SK-N-SH (cell line): ENCODE results near the gene DSCAML1.

Experiments
- CHD2 ChIP-seq: fragments of 150-350 bp; IDR thresholded peaks from 2 replicates; pipeline ENCODE4 v1.6.1; 2018; ENCODE audit warnings: low read length; ENCODE audit not compliant: partially characterized antibody
- ELF1 ChIP-seq: IDR thresholded peaks from 2 replicates; pipeline ENCODE4 v1.4.0; 2012
- EZH2phosphoT487 ChIP-seq: fragments of 200-600 bp; sonication (generic); IDR thresholded peaks from 2 replicates; pipeline ENCODE4 v1.6.1; 2017; ENCODE audit warnings: low read depth, mixed run types, mild to moderate bottlenecking, antibody characterized with exemption, moderate library complexity, borderline replicate concordance
- FOXJ3 ChIP-seq: sonication (generic); formaldehyde crosslinking; IDR thresholded peaks from 2 replicates; pipeline ENCODE4 v1.5.1; 2020; ENCODE audit warnings: mild to moderate bottlenecking, missing genetic modification reagents
- FOXM1 ChIP-seq: IDR thresholded peaks from 2 replicates; pipeline ENCODE4 v1.4.0; 2012; ENCODE audit warnings: low read depth, mild to moderate bottlenecking
- PBX3 ChIP-seq: IDR thresholded peaks from 2 replicates; pipeline ENCODE4; 2012
- POLR2AphosphoS5 ChIP-seq: IDR thresholded peaks from 2 replicates; pipeline ENCODE4 v1.6.1; 2012; ENCODE audit warnings: low read depth, low read length
- RAD21 ChIP-seq: IDR thresholded peaks from 2 replicates; pipeline ENCODE4 v1.6.1; 2012; ENCODE audit warnings: mild to moderate bottlenecking, low read length
- RCOR1 ChIP-seq: fragments of 150-350 bp; IDR thresholded peaks from 2 replicates; pipeline ENCODE4 v1.6.1; 2017; ENCODE audit warnings: antibody characterized with exemption, low read length
- RFX5 ChIP-seq: IDR thresholded peaks from 2 replicates; pipeline ENCODE4 v1.6.1; 2012; ENCODE audit warnings: mild to moderate bottlenecking, improper control_type of control experiment, low read length
- TF ChIP-seq, protein P1 (sequence below): fragments of 200-600 bp; sonication (generic); IDR thresholded peaks from 2 replicates; pipeline ENCODE4 v1.6.1; 2017; ENCODE audit warnings: antibody characterized with exemption, mild to moderate bottlenecking, moderate library complexity
- TF ChIP-seq, protein P2 (sequence below): IDR thresholded peaks from 2 replicates; pipeline ENCODE4 v1.4.0; 2012; ENCODE audit warnings: low read depth
- TF ChIP-seq, protein P3 (sequence below): IDR thresholded peaks from 2 replicates; pipeline ENCODE4 v1.6.1; 2012; ENCODE audit warnings: mild to moderate bottlenecking, low read depth, low read length, moderate library complexity

GRCh38 chr11:117738246-117738957, 58.6 kb downstream of the DSCAML1 start:
- TF ChIP-seq, protein P1, sequence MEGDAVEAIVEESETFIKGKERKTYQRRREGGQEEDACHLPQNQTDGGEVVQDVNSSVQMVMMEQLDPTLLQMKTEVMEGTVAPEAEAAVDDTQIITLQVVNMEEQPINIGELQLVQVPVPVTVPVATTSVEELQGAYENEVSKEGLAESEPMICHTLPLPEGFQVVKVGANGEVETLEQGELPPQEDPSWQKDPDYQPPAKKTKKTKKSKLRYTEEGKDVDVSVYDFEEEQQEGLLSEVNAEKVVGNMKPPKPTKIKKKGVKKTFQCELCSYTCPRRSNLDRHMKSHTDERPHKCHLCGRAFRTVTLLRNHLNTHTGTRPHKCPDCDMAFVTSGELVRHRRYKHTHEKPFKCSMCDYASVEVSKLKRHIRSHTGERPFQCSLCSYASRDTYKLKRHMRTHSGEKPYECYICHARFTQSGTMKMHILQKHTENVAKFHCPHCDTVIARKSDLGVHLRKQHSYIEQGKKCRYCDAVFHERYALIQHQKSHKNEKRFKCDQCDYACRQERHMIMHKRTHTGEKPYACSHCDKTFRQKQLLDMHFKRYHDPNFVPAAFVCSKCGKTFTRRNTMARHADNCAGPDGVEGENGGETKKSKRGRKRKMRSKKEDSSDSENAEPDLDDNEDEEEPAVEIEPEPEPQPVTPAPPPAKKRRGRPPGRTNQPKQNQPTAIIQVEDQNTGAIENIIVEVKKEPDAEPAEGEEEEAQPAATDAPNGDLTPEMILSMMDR: no peak
- no peak for TF ChIP-seq RFX5
- TF ChIP-seq EZH2phosphoT487: no peak
- TF ChIP-seq RAD21: no peak
- TF ChIP-seq, protein P2, sequence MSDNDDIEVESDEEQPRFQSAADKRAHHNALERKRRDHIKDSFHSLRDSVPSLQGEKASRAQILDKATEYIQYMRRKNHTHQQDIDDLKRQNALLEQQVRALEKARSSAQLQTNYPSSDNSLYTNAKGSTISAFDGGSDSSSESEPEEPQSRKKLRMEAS: no peak
- TF ChIP-seq, protein P3, sequence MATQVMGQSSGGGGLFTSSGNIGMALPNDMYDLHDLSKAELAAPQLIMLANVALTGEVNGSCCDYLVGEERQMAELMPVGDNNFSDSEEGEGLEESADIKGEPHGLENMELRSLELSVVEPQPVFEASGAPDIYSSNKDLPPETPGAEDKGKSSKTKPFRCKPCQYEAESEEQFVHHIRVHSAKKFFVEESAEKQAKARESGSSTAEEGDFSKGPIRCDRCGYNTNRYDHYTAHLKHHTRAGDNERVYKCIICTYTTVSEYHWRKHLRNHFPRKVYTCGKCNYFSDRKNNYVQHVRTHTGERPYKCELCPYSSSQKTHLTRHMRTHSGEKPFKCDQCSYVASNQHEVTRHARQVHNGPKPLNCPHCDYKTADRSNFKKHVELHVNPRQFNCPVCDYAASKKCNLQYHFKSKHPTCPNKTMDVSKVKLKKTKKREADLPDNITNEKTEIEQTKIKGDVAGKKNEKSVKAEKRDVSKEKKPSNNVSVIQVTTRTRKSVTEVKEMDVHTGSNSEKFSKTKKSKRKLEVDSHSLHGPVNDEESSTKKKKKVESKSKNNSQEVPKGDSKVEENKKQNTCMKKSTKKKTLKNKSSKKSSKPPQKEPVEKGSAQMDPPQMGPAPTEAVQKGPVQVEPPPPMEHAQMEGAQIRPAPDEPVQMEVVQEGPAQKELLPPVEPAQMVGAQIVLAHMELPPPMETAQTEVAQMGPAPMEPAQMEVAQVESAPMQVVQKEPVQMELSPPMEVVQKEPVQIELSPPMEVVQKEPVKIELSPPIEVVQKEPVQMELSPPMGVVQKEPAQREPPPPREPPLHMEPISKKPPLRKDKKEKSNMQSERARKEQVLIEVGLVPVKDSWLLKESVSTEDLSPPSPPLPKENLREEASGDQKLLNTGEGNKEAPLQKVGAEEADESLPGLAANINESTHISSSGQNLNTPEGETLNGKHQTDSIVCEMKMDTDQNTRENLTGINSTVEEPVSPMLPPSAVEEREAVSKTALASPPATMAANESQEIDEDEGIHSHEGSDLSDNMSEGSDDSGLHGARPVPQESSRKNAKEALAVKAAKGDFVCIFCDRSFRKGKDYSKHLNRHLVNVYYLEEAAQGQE: no peak
- TF ChIP-seq PBX3: no peak
- no peak for TF ChIP-seq ELF1
- no peak for TF ChIP-seq FOXM1
- no peak for TF ChIP-seq FOXJ3 (CRISPR knock-in tag)
- no peak for TF ChIP-seq RCOR1
- TF ChIP-seq POLR2AphosphoS5: no peak
- TF ChIP-seq CHD2: no peak
